GM19043 (cell line): Measurements from ENCODE around the gene SLC25A23.
"Not testable (repeated sequence)": the region's sequence is repeated elsewhere in the genome, so short reads cannot be mapped to it uniquely, and the experiment has no call there.

ENCODE experiments used
- ATAC-seq: cut with Tn5 transposase; IDR thresholded peaks from one replicate; pipeline ENCODE4 v1.9.1; 2021; ENCODE audit warnings: low read depth; ENCODE audit not compliant: unreplicated experiment

SLC25A23 gene

DNA sequence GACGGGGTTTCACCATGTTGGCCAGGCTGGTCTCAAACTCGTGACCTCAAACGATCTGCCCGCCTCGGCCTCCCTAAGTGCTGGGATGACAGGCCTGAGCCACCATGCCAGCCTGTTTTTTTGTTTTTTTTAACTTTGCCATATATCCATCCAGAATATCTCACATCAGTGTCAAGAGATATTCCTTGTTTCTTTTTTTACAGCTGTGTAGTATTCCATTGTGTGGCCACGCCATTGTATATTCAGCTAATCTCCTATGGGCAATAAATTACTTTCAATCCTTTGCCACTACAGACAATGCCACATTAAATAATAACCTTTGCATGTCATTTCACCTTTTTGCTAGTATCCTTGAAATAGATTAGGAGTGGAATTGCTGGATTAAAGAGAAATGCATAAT, 50.2 kb downstream of the SLC25A23 start:
- no peak for ATAC-seq

DNA sequence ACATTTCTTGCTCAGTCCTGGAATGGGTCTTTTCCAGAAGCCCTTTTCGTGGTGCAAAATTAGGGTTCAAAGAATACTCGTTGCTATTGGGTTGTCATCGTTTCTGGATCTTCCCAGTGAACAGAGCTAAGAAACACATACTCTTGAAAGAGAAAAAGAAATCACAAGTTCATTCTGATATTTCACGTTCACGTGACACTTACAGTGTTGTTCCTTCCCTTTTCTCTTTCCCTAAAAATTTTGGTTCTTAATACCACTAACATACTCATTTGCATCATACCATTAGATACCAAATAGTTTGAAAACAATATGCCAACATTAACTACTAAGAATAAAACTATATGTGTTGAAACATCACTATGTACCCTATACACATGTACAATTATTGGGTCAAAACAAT, 53.2 kb downstream of the SLC25A23 start:
- ATAC-seq, result no peak

DNA sequence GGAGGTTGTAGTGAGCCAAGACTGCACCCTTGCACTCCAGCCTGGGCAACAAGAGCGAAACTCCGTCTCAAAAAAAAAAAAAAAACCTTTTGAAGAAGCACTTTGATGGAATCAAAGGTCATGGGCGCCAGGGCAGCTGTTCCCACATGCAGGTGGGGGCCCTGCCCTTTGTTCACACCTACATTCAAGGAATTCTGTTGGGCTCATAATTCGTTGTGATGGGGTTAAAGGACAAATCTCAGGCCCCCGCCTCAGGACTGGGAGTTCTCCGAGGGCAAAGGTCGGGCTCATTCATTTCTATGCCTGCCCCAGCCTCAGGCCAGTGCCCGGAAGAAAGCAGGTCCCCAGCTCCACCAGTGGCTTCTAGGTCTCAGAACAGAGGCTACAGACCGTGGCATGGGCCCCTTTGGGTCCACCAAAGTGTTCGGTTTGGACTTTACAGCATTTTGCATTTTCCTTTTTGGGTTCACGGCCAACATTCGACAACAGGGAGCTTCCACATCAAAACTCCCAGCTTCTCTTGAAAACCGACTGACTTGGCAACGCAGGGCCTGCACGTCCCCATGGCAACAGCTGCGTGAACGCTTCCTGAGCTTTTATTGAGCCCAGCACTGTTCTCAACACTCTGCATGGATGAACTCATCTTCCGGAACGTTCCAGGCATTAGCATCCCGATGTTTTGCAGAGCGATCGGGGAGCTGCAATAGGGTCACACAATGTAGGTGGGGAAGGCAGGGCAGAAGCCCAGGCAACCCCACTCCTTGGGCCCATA, 56.6 kb downstream of the SLC25A23 start:
- ATAC-seq, result no peak

DNA sequence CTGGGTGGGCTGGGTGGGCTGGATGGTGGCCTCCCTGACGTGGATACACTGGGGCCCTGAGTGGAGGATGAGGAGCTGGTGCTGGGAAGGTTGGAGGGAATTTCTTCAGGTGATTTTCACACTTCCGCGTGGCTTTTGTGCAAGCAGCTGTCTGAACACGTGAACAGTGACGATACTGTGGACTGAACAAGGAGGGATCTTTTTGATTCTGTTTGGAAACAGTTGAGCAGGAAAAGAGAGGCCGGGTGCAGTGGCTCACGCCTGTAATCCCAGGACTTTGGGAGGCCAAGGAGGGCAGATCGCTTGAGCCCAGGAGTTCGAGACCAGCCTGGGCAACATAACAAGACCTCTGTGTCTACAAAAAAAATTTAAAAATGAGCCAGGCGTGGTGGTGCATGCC, 57.5 kb downstream of the SLC25A23 start:
- no peak for ATAC-seq

DNA sequence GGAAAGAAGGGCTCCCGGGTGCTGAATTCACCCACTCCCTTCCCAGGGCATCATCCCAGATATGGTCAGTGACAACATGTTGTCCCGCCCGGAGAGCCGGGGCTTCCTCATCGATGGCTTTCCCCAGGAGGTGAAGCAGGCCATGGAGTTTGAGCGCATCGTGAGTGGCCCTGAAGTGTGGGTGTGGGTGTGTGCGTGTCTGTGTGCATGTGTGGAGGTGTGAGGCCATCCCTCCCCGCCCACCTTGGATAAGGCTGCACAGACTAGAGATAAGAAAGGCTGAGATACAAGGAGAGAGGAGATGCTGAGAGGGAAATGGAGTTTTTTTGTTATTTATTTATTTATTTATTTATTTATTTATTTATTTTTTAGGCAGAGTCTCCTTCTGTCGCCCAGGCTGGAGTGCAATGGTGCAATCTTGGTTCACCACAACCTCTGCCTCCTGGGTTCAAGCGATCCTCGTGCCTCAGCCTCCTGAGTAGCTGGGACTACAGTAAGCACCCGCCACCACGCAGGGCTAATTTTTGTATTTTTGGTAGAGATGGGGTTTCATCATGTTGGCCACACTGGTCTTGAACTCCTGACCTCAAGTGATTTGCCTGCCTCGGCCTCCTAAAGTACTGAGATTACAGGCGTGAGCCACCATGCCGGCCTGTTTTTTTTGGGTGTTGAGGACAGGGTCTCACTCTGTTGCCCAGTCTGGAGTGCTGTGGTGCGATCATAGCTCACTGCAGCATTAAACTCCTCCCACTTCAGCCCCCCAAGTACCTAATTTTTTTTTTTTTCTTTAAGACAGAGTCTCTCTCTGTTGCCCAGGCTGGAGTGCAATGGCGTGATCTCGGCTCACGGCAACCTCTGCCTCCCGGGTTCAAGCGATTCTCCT, 59.3 kb downstream of the SLC25A23 start:
- ATAC-seq, result not testable (repeated sequence)

DNA sequence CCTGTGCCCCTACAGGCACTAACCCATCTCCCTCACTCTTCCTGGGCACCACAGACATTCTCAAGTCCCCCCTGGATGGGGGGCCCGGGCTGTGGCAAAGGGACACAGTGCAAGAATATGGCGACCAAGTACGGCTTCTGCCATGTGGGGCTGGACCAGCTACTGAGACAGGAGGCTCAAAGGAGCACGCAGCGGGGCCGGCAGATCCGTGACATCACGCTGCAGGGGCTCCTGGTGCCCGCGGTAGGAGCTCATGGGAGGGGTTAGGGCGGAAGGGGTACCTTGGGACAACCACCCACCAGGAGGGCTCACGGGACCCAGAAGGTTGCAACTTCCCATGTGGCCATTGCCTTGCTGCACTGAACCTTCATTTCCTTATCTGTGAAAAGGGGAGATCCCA, 63.3 kb downstream of the SLC25A23 start:
- no peak for ATAC-seq

DNA sequence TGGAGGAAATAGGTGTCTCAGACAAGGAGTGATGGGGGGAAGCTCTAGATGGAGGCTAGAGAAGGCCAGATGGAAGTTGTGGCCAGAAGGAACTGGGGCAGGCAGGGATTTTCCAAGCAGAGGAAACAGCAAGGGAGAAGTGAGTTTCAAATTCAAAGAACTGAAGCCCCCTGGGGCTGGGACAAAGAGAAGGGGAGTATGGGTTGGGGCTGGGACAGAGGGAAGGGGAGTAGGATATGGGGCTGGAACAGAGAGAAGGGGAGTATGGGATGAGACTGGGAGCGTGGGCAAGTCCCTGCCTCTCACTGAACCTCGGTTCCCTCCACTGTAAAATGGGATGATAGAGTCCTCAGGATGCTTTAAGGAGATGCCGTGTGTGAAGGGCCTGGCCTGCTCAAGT, 64.8 kb downstream of the SLC25A23 start:
- ATAC-seq, result no peak

DNA sequence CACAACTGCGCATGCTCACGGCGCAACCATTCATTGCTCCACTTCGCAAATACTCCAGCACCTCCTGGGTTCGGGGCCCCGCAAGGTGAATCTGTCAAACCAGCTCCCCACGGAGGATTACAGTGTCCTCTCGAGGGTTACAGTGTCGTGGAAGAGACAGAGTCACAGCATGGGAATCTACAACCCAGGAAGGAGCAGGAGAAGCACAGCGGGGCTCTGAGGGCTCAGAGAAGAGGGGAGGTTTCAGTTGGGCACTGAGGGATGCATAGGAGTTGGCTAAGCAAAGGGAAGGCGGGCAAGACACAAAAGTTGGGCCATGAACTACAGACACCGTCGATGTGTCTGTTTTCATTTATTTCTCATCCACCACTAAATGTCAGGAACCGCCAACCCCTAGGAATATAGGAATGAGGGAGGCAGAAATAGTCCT, 65.6 kb downstream of the SLC25A23 start:
- no peak for ATAC-seq

DNA sequence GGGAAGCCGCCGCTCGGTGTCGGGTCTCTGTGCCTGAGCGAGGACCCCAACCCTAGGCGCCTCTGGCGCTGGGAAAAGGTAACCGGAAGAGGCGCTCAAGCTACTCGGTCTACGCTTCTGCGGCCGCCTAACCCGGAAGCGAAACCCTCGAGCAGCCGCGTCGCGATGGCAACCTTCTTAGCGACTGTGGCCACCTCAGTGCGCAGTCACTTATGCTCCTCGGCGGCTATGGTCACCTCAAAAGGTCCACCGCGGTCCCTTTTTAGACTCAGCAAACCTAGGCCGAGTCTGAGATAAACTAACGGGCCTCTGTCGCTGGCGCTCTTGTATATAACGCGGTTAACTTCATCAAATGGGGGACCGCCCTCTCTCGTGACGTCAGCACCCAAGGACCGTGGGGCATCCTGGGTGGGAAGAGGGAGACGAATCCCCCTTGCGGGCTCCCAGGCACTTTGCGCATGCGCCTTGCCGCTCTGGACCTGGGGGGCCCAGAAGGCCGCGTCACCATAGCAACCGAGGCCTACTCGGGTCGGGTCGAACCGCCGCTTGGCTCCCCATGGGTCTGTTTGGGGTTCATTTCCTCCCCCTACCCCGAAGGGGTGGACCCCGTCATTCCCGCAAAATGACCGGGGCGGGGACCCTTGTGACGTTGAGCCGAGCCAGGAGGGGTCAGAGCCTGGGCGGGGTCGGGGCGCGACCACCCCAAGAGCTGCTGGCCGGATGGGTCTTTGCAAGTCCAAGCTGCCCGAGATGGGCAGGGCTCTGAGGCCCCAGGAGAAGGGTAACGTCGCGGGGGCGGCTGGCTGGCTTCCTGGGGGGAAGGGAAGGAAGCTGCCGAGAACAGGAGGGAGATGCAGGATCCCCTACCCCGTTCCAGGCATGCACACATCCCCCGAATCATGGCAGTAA, 66.3 kb downstream of the SLC25A23 start, which contains the start of gene GTF2F1:
Gene GTF2F1 (minus strand): TSS at position 91 of the 909 bp plus-strand sequence. CDS start 169 bp downstream, outside the sequence.
- ATAC-seq, result peak; percentile 70

DNA sequence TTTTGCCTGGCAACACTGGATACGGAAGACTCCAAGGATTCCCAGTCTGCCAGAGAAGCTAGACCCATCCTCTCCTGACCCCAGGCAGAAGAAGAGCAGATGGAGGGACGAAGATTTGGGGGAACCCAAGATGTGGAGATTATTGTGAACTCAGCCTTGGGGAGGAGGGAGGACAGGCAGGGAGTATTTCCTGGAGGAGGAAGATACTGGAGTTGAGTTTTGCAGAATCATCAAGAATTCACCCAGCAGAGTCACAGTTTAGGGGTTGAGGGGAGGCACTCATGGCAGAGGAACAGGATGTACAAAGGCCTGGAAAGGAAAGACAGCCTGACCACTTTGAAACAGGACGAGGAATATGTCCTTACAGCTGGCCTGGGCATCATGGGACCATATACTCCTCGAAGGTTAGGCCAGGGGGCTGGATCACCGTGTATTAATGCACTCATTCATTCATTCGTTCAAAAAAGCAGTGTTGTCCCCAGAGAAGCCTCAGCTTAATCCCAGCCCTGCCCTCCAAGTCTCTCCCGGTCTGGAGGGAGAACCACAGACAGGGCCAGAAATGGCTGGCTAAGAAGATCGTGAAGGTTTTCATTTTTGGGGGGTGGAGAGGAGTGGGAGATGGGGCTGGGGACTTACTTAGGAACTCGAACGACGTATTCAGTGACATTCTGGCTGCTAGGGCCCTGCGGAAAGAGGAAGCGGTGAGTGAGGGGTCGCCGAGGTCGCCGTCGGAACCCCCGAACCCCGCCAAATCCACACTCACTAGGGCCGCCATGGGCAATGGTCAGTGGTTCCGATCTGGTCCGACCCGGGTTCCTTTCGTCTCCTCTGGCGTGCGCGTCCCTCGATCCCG, 67.1 kb downstream of the SLC25A23 start:
- no peak for ATAC-seq
